ENCODE measurements around the gene PLPP7. TPM values are rescaled to one million over a fixed set of nuclear protein-coding genes. Genes with fewer than 3 reads are reported as not detected.

The PLPP7 gene
- total and polyA plus RNA-seq, 7 experiments from 2014 or later, result 0.12 to 0.71 (median 0.19) TPM; not detected in 1

DNA sequence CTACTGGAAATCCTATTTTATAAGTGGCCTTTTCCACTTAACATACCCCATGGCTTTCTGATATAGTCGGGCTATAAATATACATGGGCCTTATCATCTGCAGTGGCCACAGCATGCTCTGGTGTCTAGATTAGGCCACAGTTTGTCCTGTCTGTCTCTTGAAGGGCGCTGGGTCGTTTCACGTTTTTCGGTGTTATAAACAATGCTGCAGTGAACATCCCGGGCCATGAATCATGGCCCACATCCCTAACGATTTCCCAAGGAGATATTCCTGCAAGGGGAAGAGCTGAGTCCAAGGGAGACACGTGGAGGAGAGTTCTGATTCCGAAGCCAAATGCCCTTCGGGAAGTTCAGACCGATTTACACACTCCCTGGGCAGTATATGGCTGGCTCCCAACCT lies 8.4 kb downstream of the PLPP7 start:
- H3K4me1 ChIP-seq (ENCODE audit: control insufficient read depth in 2 of 2, insufficient read depth in 2 of 2, low read length in 2 of 2), result no peaks in the 10 kb centered on the region
- Mint-ChIP-seq H3K27ac (no peak overlapping the region), H3K4me3 (no peak overlapping the region)

GRCh38 chr9:131298341-131298740 lies 8.8 kb downstream of the PLPP7 start:
- H3K9me3 ChIP-seq (ENCODE audit: control insufficient read depth in 2 of 3, low read length in 3 of 3), result no peaks in the 10 kb centered on the region
- H3K4me1 ChIP-seq (ENCODE audit: control insufficient read depth in 2 of 2, insufficient read depth in 2 of 2, low read length in 2 of 2), result no peaks in the 10 kb centered on the region
- H3K27ac ChIP-seq (ENCODE audit: low read depth, low read length), result no peak overlapping the region
- H3K4me3 ChIP-seq (ENCODE audit: low read length), result no peak overlapping the region
- H3K9me3 Mint-ChIP-seq, result no peaks in the 10 kb centered on the region
- no peaks in the 10 kb centered on the region for H3K36me3 Mint-ChIP-seq
- no peak overlapping the region for H3K4me3 Mint-ChIP-seq
- DNase-seq (no peak), ATAC-seq (no peak)
- ChIA-PET CTCF (interaction anchor here (0.6 kb wide), 1 partner anchor 82 kb away, joined by 4 read pairs; no protein-coding TSS in a partner anchor), POLR2A (no interaction called here)
- no peaks in the 10 kb centered on the region for H3K27me3 ChIP-seq (ENCODE audit: control insufficient read depth in 2 of 2, insufficient read depth in 2 of 2, low read length in 2 of 2)
- H3K36me3 ChIP-seq (ENCODE audit: control insufficient read depth in 2 of 3, insufficient read depth in 3 of 3, low read length in 3 of 3), result no peaks in the 10 kb centered on the region
- intact Hi-C loops (cut with micrococcal nuclease), result no loop called here
- no peak overlapping the region for H3K27ac Mint-ChIP-seq
- H3K4me1 Mint-ChIP-seq, result no peaks in the 10 kb centered on the region
- peaks cover 0 to 2% (median 0%) of the 10 kb centered on the region in 5 donors for H3K27me3 Mint-ChIP-seq

More for the DNA sequence above, 8.4 kb downstream of the PLPP7 start:
- Mint-ChIP-seq H3K27me3 (peaks cover 0 to 2% (median 0%) of the 10 kb centered on the region in 5 donors), H3K4me1 (no peaks in the 10 kb centered on the region), H3K9me3 (no peaks in the 10 kb centered on the region), H3K36me3 (no peaks in the 10 kb centered on the region)
- POLR2A ChIA-PET, result interaction anchor here (1.2 kb wide), 1 partner anchor 42 kb away, joined by 4 read pairs; no protein-coding TSS in a partner anchor
- CTCF ChIA-PET, result no interaction called here
- ATAC-seq, result no peak
- no peaks in the 10 kb centered on the region for H3K9me3 ChIP-seq (ENCODE audit: control insufficient read depth in 2 of 3, low read length in 3 of 3)
- intact Hi-C loops (cut with micrococcal nuclease), result no loop called here
- no peak overlapping the region for H3K27ac ChIP-seq (ENCODE audit: low read depth, low read length)
- H3K4me3 ChIP-seq (ENCODE audit: low read length), result no peak overlapping the region
- H3K27me3 ChIP-seq (ENCODE audit: control insufficient read depth in 2 of 2, insufficient read depth in 2 of 2, low read length in 2 of 2), result no peaks in the 10 kb centered on the region
- no peaks in the 10 kb centered on the region for H3K36me3 ChIP-seq (ENCODE audit: control insufficient read depth in 2 of 3, insufficient read depth in 3 of 3, low read length in 3 of 3)
- DNase-seq, result no peak

GRCh38 chr9:131298816-131299215 lies 9.3 kb downstream of the PLPP7 start:
- Histone ChIP-seq H3K36me3 (ENCODE audit: control insufficient read depth in 2 of 3, insufficient read depth in 3 of 3, low read length in 3 of 3) (no peaks in the 10 kb centered on the region), H3K4me1 (ENCODE audit: control insufficient read depth in 2 of 2, insufficient read depth in 2 of 2, low read length in 2 of 2) (no peaks in the 10 kb centered on the region), H3K27me3 (ENCODE audit: control insufficient read depth in 2 of 2, insufficient read depth in 2 of 2, low read length in 2 of 2) (no peaks in the 10 kb centered on the region), H3K27ac (ENCODE audit: low read depth, low read length) (no peak overlapping the region), H3K9me3 (ENCODE audit: control insufficient read depth in 2 of 3, low read length in 3 of 3) (no peaks in the 10 kb centered on the region), H3K4me3 (ENCODE audit: low read length) (no peak overlapping the region)
- no peak for ATAC-seq
- intact Hi-C loops (cut with micrococcal nuclease), result no loop called here
- CTCF ChIA-PET, result interaction anchor here (0.6 kb wide), 1 partner anchor 83 kb away, joined by 4 read pairs; no protein-coding TSS in a partner anchor
- no peak for DNase-seq
- H3K27me3 Mint-ChIP-seq, result peaks cover 0 to 2% (median 0%) of the 10 kb centered on the region in 5 donors
- no peak overlapping the region for H3K27ac Mint-ChIP-seq
- no peaks in the 10 kb centered on the region for H3K4me1 Mint-ChIP-seq
- POLR2A ChIA-PET, result no interaction called here
- H3K36me3 Mint-ChIP-seq, result no peaks in the 10 kb centered on the region
- H3K4me3 Mint-ChIP-seq, result no peak overlapping the region
- H3K9me3 Mint-ChIP-seq, result no peaks in the 10 kb centered on the region

DNA sequence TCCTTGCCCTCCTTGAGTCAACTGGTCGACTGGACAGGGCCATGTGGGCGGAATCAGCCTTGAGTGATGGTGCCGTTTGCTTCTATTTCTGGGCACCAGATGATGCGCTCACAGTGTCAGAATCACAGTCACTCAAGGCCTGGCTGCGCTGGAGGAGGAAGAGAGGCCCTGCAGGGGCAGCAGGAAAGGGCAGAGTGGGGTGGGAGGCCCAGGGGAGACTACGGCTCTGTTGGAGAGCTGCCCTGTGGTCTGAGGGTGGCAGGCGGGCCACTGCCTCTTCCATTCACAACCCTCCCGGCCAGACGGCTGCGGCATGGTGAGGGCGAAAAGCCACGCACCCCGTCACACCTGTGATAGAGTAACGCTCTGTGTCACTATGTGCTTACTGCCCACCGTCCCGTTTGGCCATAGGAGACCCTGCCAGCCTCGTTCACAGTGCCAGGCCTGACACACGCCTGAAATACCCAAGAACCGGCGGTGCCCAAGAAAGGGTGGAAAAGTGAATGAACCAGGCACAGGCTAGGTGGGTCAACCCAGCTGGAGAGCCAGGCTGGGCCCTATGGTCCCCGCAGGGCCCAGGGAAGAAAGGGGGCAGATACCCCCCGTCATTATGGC lies 9.9 kb downstream of the PLPP7 start:
- DNase-seq, result no peak
- CTCF ChIA-PET, result no interaction called here
- Histone ChIP-seq H3K36me3 (ENCODE audit: control insufficient read depth in 2 of 3, insufficient read depth in 3 of 3, low read length in 3 of 3) (no peaks in the 10 kb centered on the region), H3K4me1 (ENCODE audit: control insufficient read depth in 2 of 2, insufficient read depth in 2 of 2, low read length in 2 of 2) (no peaks in the 10 kb centered on the region), H3K27ac (ENCODE audit: low read depth, low read length) (no peak overlapping the region), H3K9me3 (ENCODE audit: control insufficient read depth in 2 of 3, low read length in 3 of 3) (no peaks in the 10 kb centered on the region), H3K27me3 (ENCODE audit: control insufficient read depth in 2 of 2, insufficient read depth in 2 of 2, low read length in 2 of 2) (no peaks in the 10 kb centered on the region), H3K4me3 (ENCODE audit: low read length) (no peak overlapping the region)
- intact Hi-C loops (cut with micrococcal nuclease), result no loop called here
- POLR2A ChIA-PET, result no interaction called here
- Mint-ChIP-seq H3K9me3 (no peaks in the 10 kb centered on the region), H3K27me3 (peaks cover 0 to 2% (median 0%) of the 10 kb centered on the region in 5 donors), H3K27ac (no peak overlapping the region), H3K4me3 (no peak overlapping the region), H3K4me1 (no peaks in the 10 kb centered on the region), H3K36me3 (no peaks in the 10 kb centered on the region)
- no peak for ATAC-seq

GRCh38 chr9:131299961-131300347 lies 10.4 kb downstream of the PLPP7 start:
- Mint-ChIP-seq H3K9me3 (no peaks in the 10 kb centered on the region), H3K4me3 (no peak overlapping the region), H3K4me1 (no peaks in the 10 kb centered on the region), H3K36me3 (no peaks in the 10 kb centered on the region), H3K27ac (no peak overlapping the region), H3K27me3 (peaks cover 0 to 2% (median 0%) of the 10 kb centered on the region in 5 donors)
- H3K27ac ChIP-seq (ENCODE audit: low read depth, low read length), result no peak overlapping the region
- DNase-seq (no peak), ATAC-seq (no peak)
- H3K9me3 ChIP-seq (ENCODE audit: control insufficient read depth in 2 of 3, low read length in 3 of 3), result no peaks in the 10 kb centered on the region
- H3K4me3 ChIP-seq (ENCODE audit: low read length), result no peak overlapping the region
- CTCF ChIA-PET, result interaction anchor here (1.1 kb wide), 1 partner anchor 11 kb away, joined by 3 read pairs; no protein-coding TSS in a partner anchor
- H3K27me3 ChIP-seq (ENCODE audit: control insufficient read depth in 2 of 2, insufficient read depth in 2 of 2, low read length in 2 of 2), result no peaks in the 10 kb centered on the region
- H3K36me3 ChIP-seq (ENCODE audit: control insufficient read depth in 2 of 3, insufficient read depth in 3 of 3, low read length in 3 of 3), result no peaks in the 10 kb centered on the region
- intact Hi-C loops (cut with micrococcal nuclease), result no loop called here
- H3K4me1 ChIP-seq (ENCODE audit: control insufficient read depth in 2 of 2, insufficient read depth in 2 of 2, low read length in 2 of 2), result no peaks in the 10 kb centered on the region
- POLR2A ChIA-PET, result no interaction called here

DNA sequence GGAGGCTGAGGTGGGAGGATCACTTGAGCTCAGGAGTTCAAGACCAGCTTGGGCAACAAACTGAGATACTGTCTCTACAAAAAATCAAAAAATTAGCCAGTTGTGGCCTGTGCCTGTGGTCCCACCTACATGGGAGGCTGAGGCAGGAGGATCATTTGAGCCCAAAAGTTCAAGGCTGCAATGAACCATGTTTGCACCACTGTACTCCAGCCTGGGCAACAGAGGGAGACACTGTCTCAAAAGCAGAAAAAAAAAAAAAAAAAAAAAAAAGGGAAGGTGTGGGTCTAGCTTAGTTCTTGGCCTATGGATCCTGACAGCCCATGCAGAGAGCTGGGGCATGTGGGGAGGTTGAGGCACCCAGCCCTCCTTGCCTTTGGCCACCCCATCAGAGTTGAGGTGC lies 10.9 kb downstream of the PLPP7 start:
- Mint-ChIP-seq H3K4me1 (no peaks in the 10 kb centered on the region), H3K27ac (no peak overlapping the region), H3K27me3 (peaks cover 0 to 2% (median 0%) of the 10 kb centered on the region in 5 donors), H3K4me3 (no peak overlapping the region), H3K36me3 (no peaks in the 10 kb centered on the region), H3K9me3 (no peaks in the 10 kb centered on the region)
- intact Hi-C loops (cut with micrococcal nuclease), result no loop called here
- H3K36me3 ChIP-seq (ENCODE audit: control insufficient read depth in 2 of 3, insufficient read depth in 3 of 3, low read length in 3 of 3), result no peaks in the 10 kb centered on the region
- no peaks in the 10 kb centered on the region for H3K27me3 ChIP-seq (ENCODE audit: control insufficient read depth in 2 of 2, insufficient read depth in 2 of 2, low read length in 2 of 2)
- DNase-seq, result no peak
- no peak overlapping the region for H3K27ac ChIP-seq (ENCODE audit: low read depth, low read length)
- no peak overlapping the region for H3K4me3 ChIP-seq (ENCODE audit: low read length)
- no peaks in the 10 kb centered on the region for H3K9me3 ChIP-seq (ENCODE audit: control insufficient read depth in 2 of 3, low read length in 3 of 3)
- no peak for ATAC-seq
- CTCF ChIA-PET, result interaction anchor here (1.1 kb wide), 1 partner anchor 10 kb away, joined by 3 read pairs; no protein-coding TSS in a partner anchor
- no peaks in the 10 kb centered on the region for H3K4me1 ChIP-seq (ENCODE audit: control insufficient read depth in 2 of 2, insufficient read depth in 2 of 2, low read length in 2 of 2)
- POLR2A ChIA-PET, result no interaction called here

Data from naive thymus-derived CD4-positive, alpha-beta T cell (primary cell).